Endometrial microvascular endothelial cells (primary cell): ENCODE results near the gene ARHGAP28. TPM values are rescaled to one million over a fixed set of nuclear protein-coding genes. Genes with fewer than 3 reads are reported as not detected.
"Not testable (repeated sequence)": the region's sequence is repeated elsewhere in the genome, so short reads cannot be mapped to it uniquely, and the experiment has no call there.

ENCODE experiments used
- in situ Hi-C: cut with HindIII; loops from 2 replicates; pipeline ENCODE4 v1.10.0; 2017; ENCODE audit warnings: low sequenced_read_pairs, low pct_unique_long_range_greater_than_20kb; ENCODE audit errors: inconsistent ontology term
- total RNA-seq: library from RNA; depleted of rRNA; stranded (reverse); fragments of >200 nt; gene quantifications from one replicate; pipeline ENCODE4 v1.2.3, GENCODE V29; 2015; ENCODE audit errors: inconsistent ontology term

Gene ARHGAP28
- total RNA-seq, 1 donor from 2014 or later: not detected

GRCh38 chr18:6797171-6797570, 67.7 kb downstream of the ARHGAP28 start:
- in situ Hi-C loops: no loop called here

GRCh38 chr18:6798896-6799295, 69.4 kb downstream of the ARHGAP28 start:
- in situ Hi-C loops: no loop called here

GRCh38 chr18:6800309-6800708, 70.8 kb downstream of the ARHGAP28 start:
- in situ Hi-C loops: not testable (repeated sequence)

- in situ Hi-C loops: no loop called here
These were observed 78.2 kb downstream of the ARHGAP28 start for GRCh38 chr18:6807515-6808257.

GRCh38 chr18:6810191-6810590, 80.7 kb downstream of the ARHGAP28 start:
- in situ Hi-C loops: no loop called here

GRCh38 chr18:6811816-6812215, 82.3 kb downstream of the ARHGAP28 start:
- in situ Hi-C loops: no loop called here

GRCh38 chr18:6814882-6815425, 85.4 kb downstream of the ARHGAP28 start:
- in situ Hi-C loops: no loop called here

GRCh38 chr18:6816154-6816553, 86.6 kb downstream of the ARHGAP28 start:
- in situ Hi-C loops: no loop called here

- in situ Hi-C loops: no loop called here
These were observed 89.8 kb downstream of the ARHGAP28 start for GRCh38 chr18:6819332-6819731.

- in situ Hi-C loops: no loop called here
These were observed 90.8 kb downstream of the ARHGAP28 start for GRCh38 chr18:6820314-6820713.

GRCh38 chr18:6821356-6821755, 91.8 kb downstream of the ARHGAP28 start:
- in situ Hi-C loops: no loop called here

GRCh38 chr18:6827161-6827560, 97.6 kb downstream of the ARHGAP28 start:
- in situ Hi-C loops: not testable (repeated sequence)

GRCh38 chr18:6827566-6827965, 98.0 kb downstream of the ARHGAP28 start:
- in situ Hi-C loops: not testable (repeated sequence)

- in situ Hi-C loops: no loop called here
These were observed 101.4 kb downstream of the ARHGAP28 start for GRCh38 chr18:6830916-6831315.

GRCh38 chr18:6835345-6835744, 105.8 kb downstream of the ARHGAP28 start:
- in situ Hi-C loops: no loop called here

GRCh38 chr18:6836331-6836730, 106.8 kb downstream of the ARHGAP28 start:
- in situ Hi-C loops: no loop called here

- in situ Hi-C loops: no loop called here
These were observed 108.4 kb downstream of the ARHGAP28 start for GRCh38 chr18:6837904-6838303.

GRCh38 chr18:6842081-6842480, 112.6 kb downstream of the ARHGAP28 start:
- in situ Hi-C loops: no loop called here

GRCh38 chr18:6843308-6843707, 113.8 kb downstream of the ARHGAP28 start:
- in situ Hi-C loops: no loop called here

- in situ Hi-C loops: not testable (repeated sequence)
These were observed 116.0 kb downstream of the ARHGAP28 start for GRCh38 chr18:6845521-6845920.

- in situ Hi-C loops: no loop called here
These were observed 120.9 kb downstream of the ARHGAP28 start for GRCh38 chr18:6850396-6850795.
